Activated CD4-positive, alpha-beta T cell treated with anti-CD3 and anti-CD28 coated beads, Interleukin-2, Interleukin-4, amounts not matched to agents 100 ng/mL and 50 ng/mL, durations not matched to agents 16 hours and 8 hours (primary cell): ENCODE measurements around the gene USP47.

ENCODE experiments used
- DNase-seq: peaks from one replicate; pipeline ENCODE4 v3.0.0-alpha.2; 2020; ENCODE audit warnings: low spot score

USP47 gene

GRCh38 chr11:11967669-11968510 lies 126.1 kb downstream of the USP47 start:
- no peak for DNase-seq

- no peak for DNase-seq
Measured at GRCh38 chr11:11968511-11969280, 126.9 kb downstream of the USP47 start.

GRCh38 chr11:11969380-11970215 lies 127.8 kb downstream of the USP47 start:
- DNase-seq: no peak

- DNase-seq: no peak
Measured at GRCh38 chr11:11970556-11970955, 128.8 kb downstream of the USP47 start.

GRCh38 chr11:11971906-11972547 lies 130.3 kb downstream of the USP47 start:
- no peak for DNase-seq

- DNase-seq: no peak
Measured at GRCh38 chr11:11972730-11973341, 131.1 kb downstream of the USP47 start.

- no peak for DNase-seq
Measured at GRCh38 chr11:11973361-11973800, 131.6 kb downstream of the USP47 start.

GRCh38 chr11:11973866-11974265 lies 132.1 kb downstream of the USP47 start:
- DNase-seq: no peak

- no peak for DNase-seq
Measured at GRCh38 chr11:11975201-11976092, 133.7 kb downstream of the USP47 start.

GRCh38 chr11:11976481-11977127 lies 134.8 kb downstream of the USP47 start:
- no peak for DNase-seq

GRCh38 chr11:11977206-11977938 lies 135.6 kb downstream of the USP47 start:
- DNase-seq: no peak

- no peak for DNase-seq
Measured at GRCh38 chr11:11978098-11978637, 136.4 kb downstream of the USP47 start.

- no peak for DNase-seq
Measured at GRCh38 chr11:11978792-11979487, 137.2 kb downstream of the USP47 start.

GRCh38 chr11:11979488-11980117 lies 137.8 kb downstream of the USP47 start:
- DNase-seq: no peak

GRCh38 chr11:11980200-11980599 lies 138.4 kb downstream of the USP47 start:
- DNase-seq: no peak

GRCh38 chr11:11980841-11981308 lies 139.1 kb downstream of the USP47 start:
- no peak for DNase-seq

- DNase-seq: no peak
Measured at GRCh38 chr11:11981364-11981763, 139.6 kb downstream of the USP47 start.

- no peak for DNase-seq
Measured at GRCh38 chr11:11981840-11982239, 140.1 kb downstream of the USP47 start.
